Coronary artery (tissue), 2 donors: ENCODE measurements around the gene ANKRD60.
A peak's percentile ranks its signal among the peaks of the same experiment; 100 is the strongest.

Source experiments
- DNase-seq: peaks from one replicate; pipeline ENCODE4 v3.0.0-alpha.2; 2017; ENCODE audit warnings: low spot score
- H3K27ac ChIP-seq, 2 donors: fragments of 200-600 bp; sonication (generic); one replicate each; pipeline ENCODE4 v1.5.1; 2016 to 2019
- H3K4me3 ChIP-seq: fragments of 200-600 bp; sonication (generic); 2 replicates; pipeline ENCODE4 v1.5.1; 2016; ENCODE audit warnings: mild to moderate bottlenecking, moderate library complexity
- TF ChIP-seq, protein P1 (sequence below): fragments of 200-600 bp; sonication (generic); IDR thresholded peaks from one replicate; pipeline ENCODE4 v1.5.1; 2019; ENCODE audit warnings: antibody characterized with exemption

ANKRD60 gene

DNA sequence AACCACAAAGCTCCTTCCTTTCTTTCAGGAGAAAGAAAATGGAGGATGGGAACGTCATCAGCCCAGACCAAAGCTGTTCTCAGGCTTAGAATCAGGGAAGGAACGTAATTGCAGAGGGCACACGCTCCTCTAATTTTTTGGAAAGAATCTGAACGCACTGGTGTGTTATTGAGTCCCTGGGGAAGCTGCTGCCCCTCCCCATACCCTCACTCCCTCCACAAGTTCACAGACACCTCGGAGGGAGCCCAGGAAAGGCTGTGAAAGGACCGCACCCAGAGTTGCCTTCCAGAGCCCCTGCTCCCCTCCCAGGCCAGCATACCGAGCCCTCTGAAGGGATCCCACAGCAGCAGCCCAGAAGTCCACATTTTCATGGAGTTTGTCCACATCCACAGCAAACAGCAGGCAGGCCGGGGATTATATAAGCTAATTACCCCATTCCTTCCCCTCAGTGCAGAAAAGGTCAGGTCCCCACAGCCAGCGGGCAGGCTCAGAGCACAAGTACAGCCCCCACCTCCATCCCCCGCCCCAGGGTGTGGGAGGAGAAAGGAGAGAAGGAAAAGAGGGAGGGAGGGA lies 53.7 kb downstream of the ANKRD60 start:
- peak overlapping the region; percentile 53 to 79 for H3K27ac ChIP-seq
- no peak for DNase-seq

GRCh38 chr20:58173930-58174707 lies 54.3 kb downstream of the ANKRD60 start:
- TF ChIP-seq, protein P1, sequence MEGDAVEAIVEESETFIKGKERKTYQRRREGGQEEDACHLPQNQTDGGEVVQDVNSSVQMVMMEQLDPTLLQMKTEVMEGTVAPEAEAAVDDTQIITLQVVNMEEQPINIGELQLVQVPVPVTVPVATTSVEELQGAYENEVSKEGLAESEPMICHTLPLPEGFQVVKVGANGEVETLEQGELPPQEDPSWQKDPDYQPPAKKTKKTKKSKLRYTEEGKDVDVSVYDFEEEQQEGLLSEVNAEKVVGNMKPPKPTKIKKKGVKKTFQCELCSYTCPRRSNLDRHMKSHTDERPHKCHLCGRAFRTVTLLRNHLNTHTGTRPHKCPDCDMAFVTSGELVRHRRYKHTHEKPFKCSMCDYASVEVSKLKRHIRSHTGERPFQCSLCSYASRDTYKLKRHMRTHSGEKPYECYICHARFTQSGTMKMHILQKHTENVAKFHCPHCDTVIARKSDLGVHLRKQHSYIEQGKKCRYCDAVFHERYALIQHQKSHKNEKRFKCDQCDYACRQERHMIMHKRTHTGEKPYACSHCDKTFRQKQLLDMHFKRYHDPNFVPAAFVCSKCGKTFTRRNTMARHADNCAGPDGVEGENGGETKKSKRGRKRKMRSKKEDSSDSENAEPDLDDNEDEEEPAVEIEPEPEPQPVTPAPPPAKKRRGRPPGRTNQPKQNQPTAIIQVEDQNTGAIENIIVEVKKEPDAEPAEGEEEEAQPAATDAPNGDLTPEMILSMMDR = no peak
- H3K27ac ChIP-seq = peak overlapping the region; percentile 53 to 79
- no peak for DNase-seq
- peak overlapping the region; percentile 54 for H3K4me3 ChIP-seq

More for the DNA sequence above, 53.7 kb downstream of the ANKRD60 start:
- TF ChIP-seq, protein P1 = no peak
- H3K4me3 ChIP-seq = peak overlapping the region; percentile 54

- DNase-seq = no peak
- TF ChIP-seq, protein P1 = no peak
- no peak overlapping the region for H3K27ac ChIP-seq
- H3K4me3 ChIP-seq = no peak overlapping the region
These were observed 55.4 kb downstream of the ANKRD60 start for GRCh38 chr20:58173091-58173490.

DNA sequence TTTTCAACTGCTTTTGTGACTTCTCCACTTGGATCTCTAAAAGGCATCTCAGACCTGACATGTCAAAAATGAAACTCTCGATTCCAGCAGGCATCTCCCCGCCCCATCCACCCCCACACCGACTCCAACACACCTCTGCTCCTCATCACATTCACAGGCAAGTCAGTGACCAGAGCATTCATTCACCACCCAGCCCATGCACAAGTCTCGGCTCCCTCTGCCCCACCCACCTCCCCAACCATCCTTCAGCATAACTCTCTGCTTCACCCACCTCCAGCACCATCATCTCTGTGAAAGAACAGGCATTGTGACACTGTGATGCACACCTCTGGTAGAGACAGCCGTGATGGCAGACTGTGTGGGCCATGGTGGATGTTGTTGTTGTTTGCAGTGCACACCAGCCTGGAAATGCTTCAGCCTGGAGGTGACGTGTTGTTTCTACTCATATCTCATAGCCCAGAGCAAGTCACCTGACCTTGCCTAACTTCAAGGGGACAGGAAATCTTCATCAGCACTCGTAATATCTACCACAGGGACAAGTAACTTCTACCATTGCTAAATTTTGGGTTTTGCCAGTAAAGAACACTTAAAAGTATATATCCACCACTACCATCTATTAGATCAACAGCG lies 56.5 kb downstream of the ANKRD60 start:
- H3K27ac ChIP-seq = no peak overlapping the region
- DNase-seq = no peak
- no peak overlapping the region for H3K4me3 ChIP-seq
- TF ChIP-seq, protein P1 = no peak

DNA sequence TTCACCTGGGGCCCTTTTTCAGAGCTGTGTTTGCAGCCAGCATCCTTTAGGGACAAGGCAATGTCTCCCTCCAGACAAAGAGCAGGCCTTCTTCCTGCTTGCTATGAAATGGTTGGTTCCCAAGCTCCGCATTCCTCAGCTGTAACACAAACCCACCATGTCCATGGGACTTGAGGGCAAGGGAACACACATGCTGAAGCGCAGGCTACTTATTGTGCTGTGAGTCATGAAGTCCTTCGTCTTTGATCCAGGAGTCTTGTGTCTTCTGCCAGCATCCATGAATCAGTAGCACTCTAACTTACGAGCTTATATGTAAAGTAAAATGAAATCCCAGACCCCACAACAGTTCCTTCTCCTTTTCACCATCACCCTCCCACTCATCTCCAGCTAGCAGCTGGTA lies 59.0 kb downstream of the ANKRD60 start:
- DNase-seq = no peak
- TF ChIP-seq, protein P1 = no peak

GRCh38 chr20:58168843-58169242 lies 59.6 kb downstream of the ANKRD60 start:
- DNase-seq = no peak
- H3K27ac ChIP-seq = no peak overlapping the region
- TF ChIP-seq, protein P1 = no peak
- no peak overlapping the region for H3K4me3 ChIP-seq

More for the DNA sequence above, 59.0 kb downstream of the ANKRD60 start:
- Histone ChIP-seq H3K4me3 (no peak overlapping the region), H3K27ac (no peak overlapping the region)
